Renal cortex interstitium (tissue), 11 donors: ENCODE results near the gene AKNA. TPM values are rescaled to one million over a fixed set of nuclear protein-coding genes. Genes with fewer than 3 reads are reported as not detected.

Experiments used
- DNase-seq, 11 donors: peaks; one replicate each; pipeline ENCODE4 v3.0.0-alpha.2; 2013; ENCODE audit warnings: low read depth in 9 of 11, low spot score in 4 of 11; ENCODE audit errors: extremely low read depth in 1 of 11
- polyA plus RNA-seq, 3 donors: library from polyadenylated mRNA; unstranded; fragments of 120-200 nt; gene quantifications; one replicate each; pipeline ENCODE4 v1.2.1, GENCODE V29; 2013; ENCODE audit not compliant: insufficient read length in 3 of 3

Gene AKNA
- polyA plus RNA-seq, 3 donors, result 10.7 to 14.2 (median 13.3) TPM

- no peak for DNase-seq
These were observed 30.3 kb upstream of the AKNA start for GRCh38 chr9:114418053-114418452.

GRCh38 chr9:114417511-114417910 is 29.7 kb upstream of the AKNA start:
- no peak for DNase-seq

GRCh38 chr9:114416906-114417305 is 29.1 kb upstream of the AKNA start:
- no peak for DNase-seq

- DNase-seq, result no peak
These were observed 28.5 kb upstream of the AKNA start for GRCh38 chr9:114416290-114416689.

- no peak for DNase-seq
These were observed 26.6 kb upstream of the AKNA start for GRCh38 chr9:114414346-114414745.

GRCh38 chr9:114413861-114414301 is 26.1 kb upstream of the AKNA start:
- DNase-seq, result no peak

- DNase-seq, result no peak
These were observed 24.4 kb upstream of the AKNA start for GRCh38 chr9:114412048-114412683.

- DNase-seq, result no peak
These were observed 23.7 kb upstream of the AKNA start for GRCh38 chr9:114411452-114411851.

GRCh38 chr9:114410910-114411309 is 23.1 kb upstream of the AKNA start:
- no peak for DNase-seq

GRCh38 chr9:114409842-114410241 is 22.1 kb upstream of the AKNA start:
- DNase-seq, result no peak

GRCh38 chr9:114409103-114409780 is 21.5 kb upstream of the AKNA start:
- DNase-seq, result no peak

GRCh38 chr9:114408645-114409044 is 20.9 kb upstream of the AKNA start:
- DNase-seq, result no peak

GRCh38 chr9:114407889-114408288 is 20.1 kb upstream of the AKNA start:
- DNase-seq, result no peak

- no peak for DNase-seq
These were observed 18.7 kb upstream of the AKNA start for GRCh38 chr9:114406441-114406840.

GRCh38 chr9:114405294-114406034 is 17.7 kb upstream of the AKNA start:
- peak in 9 of 11 donors; percentile 55 to 80 (median 68) for DNase-seq

- no peak for DNase-seq
These were observed 16.7 kb upstream of the AKNA start for GRCh38 chr9:114404531-114404930.

- no peak for DNase-seq
These were observed 15.5 kb upstream of the AKNA start for GRCh38 chr9:114403153-114403756.

GRCh38 chr9:114401344-114401743 is 13.6 kb upstream of the AKNA start:
- DNase-seq, result no peak

- no peak for DNase-seq
These were observed 13.0 kb upstream of the AKNA start for GRCh38 chr9:114400772-114401171.

- DNase-seq, result no peak
These were observed 12.4 kb upstream of the AKNA start for GRCh38 chr9:114400219-114400618.
